HG03159 (cell line): ENCODE measurements around the gene SEC14L1.
"Not testable (repeated sequence)": the region's sequence is repeated elsewhere in the genome, so short reads cannot be mapped to it uniquely, and the experiment has no call there.

Experiments
- ATAC-seq: cut with Tn5 transposase; IDR thresholded peaks from one replicate; pipeline ENCODE4 v1.9.1; 2021; ENCODE audit warnings: mild to moderate bottlenecking, moderate library complexity; ENCODE audit not compliant: unreplicated experiment

Gene SEC14L1

GRCh38 chr17:77140166-77140877, 447 bp upstream of the SEC14L1 start:
- ATAC-seq = peak; percentile 80

- no peak for ATAC-seq
These were observed 1.2 kb downstream of the SEC14L1 start for GRCh38 chr17:77141846-77142449.

GRCh38 chr17:77142689-77143088, 1.9 kb downstream of the SEC14L1 start:
- no peak for ATAC-seq

GRCh38 chr17:77143306-77143705, 2.5 kb downstream of the SEC14L1 start:
- ATAC-seq = no peak

GRCh38 chr17:77144227-77144626, 3.5 kb downstream of the SEC14L1 start:
- no peak for ATAC-seq

GRCh38 chr17:77145224-77145611, 4.4 kb downstream of the SEC14L1 start:
- no peak for ATAC-seq

- ATAC-seq = no peak
These were observed 5.0 kb downstream of the SEC14L1 start for GRCh38 chr17:77145612-77146245.

- ATAC-seq = no peak
These were observed 5.5 kb downstream of the SEC14L1 start for GRCh38 chr17:77146246-77146632.

- no peak for ATAC-seq
These were observed 6.1 kb downstream of the SEC14L1 start for GRCh38 chr17:77146882-77147281.

- ATAC-seq = peak; percentile 61
These were observed 6.6 kb downstream of the SEC14L1 start for GRCh38 chr17:77147357-77147801.

- ATAC-seq = no peak
These were observed 7.5 kb downstream of the SEC14L1 start for GRCh38 chr17:77148077-77148939.

- ATAC-seq = no peak
These were observed 8.3 kb downstream of the SEC14L1 start for GRCh38 chr17:77148940-77149510.

- ATAC-seq = no peak
These were observed 9.4 kb downstream of the SEC14L1 start for GRCh38 chr17:77150196-77150595.

- no peak for ATAC-seq
These were observed 10.4 kb downstream of the SEC14L1 start for GRCh38 chr17:77151186-77151585.

GRCh38 chr17:77152056-77152455, 11.3 kb downstream of the SEC14L1 start:
- not testable (repeated sequence) for ATAC-seq

- ATAC-seq = no peak
These were observed 12.7 kb downstream of the SEC14L1 start for GRCh38 chr17:77153472-77153871.

GRCh38 chr17:77153999-77154586, 13.3 kb downstream of the SEC14L1 start:
- ATAC-seq = no peak

GRCh38 chr17:77155125-77155524, 14.4 kb downstream of the SEC14L1 start:
- no peak for ATAC-seq

- ATAC-seq = not testable (repeated sequence)
These were observed 17.0 kb downstream of the SEC14L1 start for GRCh38 chr17:77157766-77158165.

- ATAC-seq = no peak
These were observed 19.5 kb downstream of the SEC14L1 start for GRCh38 chr17:77160091-77160874.
